Mucosa of rectum (tissue), 2 donors: Measurements from ENCODE around the gene AADAC.
"Not testable (repeated sequence)": the region's sequence is repeated elsewhere in the genome, so short reads cannot be mapped to it uniquely, and the experiment has no call there.

Experiments
- H3K27ac ChIP-seq, 2 donors: one replicate each; pipeline ENCODE4 v1.7.0; 2013; ENCODE audit warnings: inconsistent platforms in 2 of 2, low read depth in 2 of 2, low read length in 2 of 2
- H3K27me3 ChIP-seq, 2 donors: one replicate each; pipeline ENCODE4 v1.7.0; 2013; ENCODE audit warnings: low read length in 2 of 2; ENCODE audit not compliant: control insufficient read depth in 2 of 2, insufficient read depth in 2 of 2
- H3K36me3 ChIP-seq, 2 donors: one replicate each; pipeline ENCODE4 v1.7.0; 2013; ENCODE audit warnings: low read length in 2 of 2; ENCODE audit not compliant: control insufficient read depth in 2 of 2, insufficient read depth in 2 of 2
- H3K4me1 ChIP-seq, 2 donors: one replicate each; pipeline ENCODE4 v1.7.0; 2013; ENCODE audit warnings: low read length in 2 of 2, mild to moderate bottlenecking in 1 of 2; ENCODE audit not compliant: control insufficient read depth in 2 of 2, insufficient read depth in 2 of 2
- H3K4me3 ChIP-seq, 2 donors: one replicate each; pipeline ENCODE4 v1.7.0; 2013; ENCODE audit warnings: low read length in 2 of 2
- H3K9ac ChIP-seq, 2 donors: one replicate each; pipeline ENCODE4 v1.7.0; 2013; ENCODE audit warnings: low read length in 2 of 2, low read depth in 1 of 2, mild to moderate bottlenecking in 1 of 2
- H3K9me3 ChIP-seq, 2 donors: one replicate each; pipeline ENCODE4 v1.7.0; 2013; ENCODE audit warnings: low read length in 2 of 2; ENCODE audit not compliant: control insufficient read depth in 2 of 2
- donor health status: healthy.
- donor health status: Normal muscosa, but diverticular disease.

The AADAC gene

DNA sequence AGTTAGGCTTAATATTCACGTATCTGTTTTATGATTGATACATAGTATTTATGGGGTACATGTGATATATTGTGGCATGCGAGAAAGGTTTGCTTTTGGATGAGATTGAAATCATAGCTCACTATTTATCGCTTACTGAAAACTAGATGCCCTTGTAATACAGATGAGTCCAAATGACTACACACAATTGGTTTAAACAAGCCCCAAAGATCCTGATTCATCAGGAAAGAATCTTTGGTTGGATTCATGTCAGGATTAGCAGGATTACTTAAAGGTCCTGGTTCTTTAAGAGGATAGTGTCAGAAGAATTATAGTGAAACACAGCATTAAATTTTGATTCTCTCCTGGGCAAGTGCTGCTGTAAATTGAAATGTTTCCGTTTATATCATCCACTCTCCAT lies 18.6 kb upstream of the AADAC start:
- H3K27me3 ChIP-seq = no peaks in the 10 kb centered on the region
- H3K36me3 ChIP-seq = no peaks in the 10 kb centered on the region
- no peak overlapping the region for H3K27ac ChIP-seq
- no peak overlapping the region for H3K9ac ChIP-seq
- H3K9me3 ChIP-seq = no peaks in the 10 kb centered on the region
- H3K4me1 ChIP-seq = no peaks in the 10 kb centered on the region
- H3K4me3 ChIP-seq = no peak overlapping the region

DNA sequence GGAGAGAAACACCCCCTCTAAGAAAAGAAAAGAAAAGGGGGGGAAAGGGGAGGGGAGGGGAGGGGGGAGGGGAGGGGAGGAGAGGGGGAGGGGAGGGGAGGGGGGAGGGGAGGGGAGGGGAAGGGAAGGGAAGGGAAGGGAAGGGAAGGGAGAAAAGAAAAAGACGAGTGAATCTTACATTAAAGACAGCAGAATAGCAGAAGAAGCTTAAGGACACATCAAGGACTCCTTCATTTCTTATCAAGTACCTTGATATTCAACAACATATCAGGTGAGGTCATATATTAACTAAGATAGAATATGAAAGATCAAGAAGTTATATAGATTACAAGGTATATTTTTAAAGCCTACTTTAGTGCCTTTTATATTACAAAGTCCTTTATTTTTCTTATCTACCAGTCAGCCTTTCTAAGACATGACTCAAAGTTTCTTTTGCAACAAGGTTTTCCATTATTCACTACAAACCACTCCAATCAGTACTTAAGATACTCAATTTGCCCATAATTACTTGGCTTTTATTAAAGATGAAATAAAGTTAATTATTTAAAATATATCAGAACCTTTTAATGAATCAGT lies 17.7 kb upstream of the AADAC start:
- no peaks in the 10 kb centered on the region for H3K36me3 ChIP-seq
- no peak overlapping the region for H3K4me3 ChIP-seq
- H3K9me3 ChIP-seq = no peaks in the 10 kb centered on the region
- H3K4me1 ChIP-seq = no peaks in the 10 kb centered on the region
- H3K27me3 ChIP-seq = no peaks in the 10 kb centered on the region
- no peak overlapping the region for H3K27ac ChIP-seq
- no peak overlapping the region for H3K9ac ChIP-seq

DNA sequence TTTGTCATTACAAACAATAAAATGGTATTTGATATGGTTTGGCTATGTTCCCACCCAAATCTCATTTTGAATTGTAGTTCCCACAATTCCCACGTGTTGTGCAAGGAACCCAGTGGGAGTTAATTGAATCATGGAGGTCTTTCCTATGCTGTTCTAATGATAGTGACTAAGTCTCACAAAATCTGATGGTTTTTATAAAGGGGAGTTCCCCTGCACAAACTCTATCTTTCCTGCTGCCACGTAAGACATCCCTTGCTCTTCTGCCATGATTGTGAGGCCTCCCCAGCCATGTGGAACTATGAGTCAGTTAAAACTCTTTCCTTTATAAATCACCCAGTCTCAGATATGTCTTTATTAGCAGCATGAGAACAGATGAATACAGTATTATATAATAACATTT lies 15.4 kb upstream of the AADAC start:
- H3K36me3 ChIP-seq = no peaks in the 10 kb centered on the region
- H3K9ac ChIP-seq = no peak overlapping the region
- H3K27me3 ChIP-seq = no peaks in the 10 kb centered on the region
- H3K4me1 ChIP-seq = no peaks in the 10 kb centered on the region
- no peak overlapping the region for H3K27ac ChIP-seq
- no peak overlapping the region for H3K4me3 ChIP-seq
- H3K9me3 ChIP-seq = no peaks in the 10 kb centered on the region

DNA sequence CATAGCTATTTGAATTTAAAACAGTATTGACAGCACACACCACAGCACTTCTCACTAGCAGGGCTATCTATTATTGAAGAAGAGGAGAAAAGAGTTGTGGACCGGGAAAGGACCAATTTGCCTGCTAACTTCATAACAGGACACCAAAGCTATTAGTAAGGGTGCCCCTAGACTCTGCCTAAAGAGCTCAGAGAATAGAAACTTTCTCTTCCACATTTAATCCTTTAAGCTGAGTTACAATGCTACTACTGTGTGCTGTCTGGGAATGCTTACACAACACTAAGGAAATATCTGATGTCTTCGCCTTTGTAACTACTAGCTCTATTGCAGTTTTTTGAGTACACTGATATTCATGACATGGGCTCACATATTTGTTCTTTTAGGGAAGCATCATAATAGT lies 13.5 kb upstream of the AADAC start:
- Histone ChIP-seq H3K36me3 (no peaks in the 10 kb centered on the region), H3K27ac (no peak overlapping the region), H3K4me1 (no peaks in the 10 kb centered on the region)

DNA sequence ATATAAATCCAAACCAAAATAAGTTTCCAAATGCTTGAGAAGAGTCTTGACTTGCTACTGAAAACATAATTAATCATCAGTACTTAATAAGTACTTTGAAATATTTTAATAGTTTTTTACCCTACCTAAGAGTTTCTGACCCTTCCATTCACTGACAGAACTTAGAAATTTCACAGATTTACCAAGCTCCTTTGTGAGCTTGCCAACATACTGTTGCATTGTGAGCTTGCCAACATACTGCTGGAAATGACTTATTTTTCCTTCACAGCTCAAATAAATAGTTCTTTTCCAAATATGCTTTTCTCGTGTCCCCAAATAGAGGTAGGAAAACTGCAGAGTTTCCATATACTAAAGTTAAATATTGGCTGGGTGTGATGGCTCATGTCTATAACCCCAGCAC lies 9.6 kb upstream of the AADAC start:
- H3K9me3 ChIP-seq = no peaks in the 10 kb centered on the region
- no peaks in the 10 kb centered on the region for H3K36me3 ChIP-seq
- no peak overlapping the region for H3K4me3 ChIP-seq
- no peak overlapping the region for H3K9ac ChIP-seq
- H3K27ac ChIP-seq = no peak overlapping the region
- no peaks in the 10 kb centered on the region for H3K4me1 ChIP-seq
- H3K27me3 ChIP-seq = no peaks in the 10 kb centered on the region

More for the DNA sequence above, 13.5 kb upstream of the AADAC start:
- Histone ChIP-seq H3K4me3 (no peak overlapping the region), H3K27me3 (no peaks in the 10 kb centered on the region), H3K9ac (no peak overlapping the region), H3K9me3 (no peaks in the 10 kb centered on the region)

DNA sequence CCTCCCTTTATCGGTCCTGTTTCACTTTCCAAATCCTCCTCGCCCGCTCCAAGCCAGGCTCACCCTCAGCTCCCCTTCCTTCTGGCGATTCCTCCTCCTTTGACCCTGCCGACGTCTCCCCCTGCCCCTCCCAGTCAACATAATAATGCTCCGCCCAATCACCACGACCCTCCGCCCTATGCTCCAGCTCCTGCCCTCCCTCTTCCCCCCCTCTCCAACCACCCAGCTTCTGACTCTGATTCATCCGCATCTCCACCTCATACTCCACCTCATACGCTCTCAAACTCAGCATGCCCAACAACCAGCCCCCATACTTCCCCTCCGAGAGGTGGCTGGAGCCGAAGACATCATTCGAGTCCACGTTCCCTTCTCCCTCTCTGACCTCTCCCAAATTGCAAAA lies 7.1 kb upstream of the AADAC start:
- Histone ChIP-seq H3K4me3 (no peak overlapping the region), H3K4me1 (no peaks in the 10 kb centered on the region), H3K9me3 (no peaks in the 10 kb centered on the region), H3K36me3 (no peaks in the 10 kb centered on the region), H3K9ac (no peak overlapping the region), H3K27me3 (no peaks in the 10 kb centered on the region), H3K27ac (no peak overlapping the region)

DNA sequence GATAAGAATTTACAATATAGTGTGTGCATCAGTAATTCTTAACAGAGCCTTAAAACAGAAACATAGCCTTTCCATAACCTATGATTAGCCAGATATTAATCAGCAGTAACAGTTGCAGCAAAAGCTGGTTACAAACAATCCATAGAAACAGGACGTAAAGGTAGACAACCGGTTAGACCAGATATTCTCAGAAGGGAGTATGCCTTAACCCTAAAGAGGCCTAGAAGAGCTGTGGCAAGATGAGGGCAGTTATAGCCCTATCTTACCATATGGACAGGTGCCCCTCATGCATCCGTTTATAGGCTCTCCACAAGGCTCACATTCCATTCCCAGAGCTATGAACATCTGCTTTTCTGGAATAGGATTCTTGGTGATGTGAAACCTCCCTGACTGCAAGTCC lies 5.0 kb upstream of the AADAC start:
- H3K36me3 ChIP-seq, H3K27ac ChIP-seq, H3K9me3 ChIP-seq, H3K27me3 ChIP-seq, H3K4me1 ChIP-seq, H3K9ac ChIP-seq, H3K4me3 ChIP-seq: not testable (repeated sequence)

DNA sequence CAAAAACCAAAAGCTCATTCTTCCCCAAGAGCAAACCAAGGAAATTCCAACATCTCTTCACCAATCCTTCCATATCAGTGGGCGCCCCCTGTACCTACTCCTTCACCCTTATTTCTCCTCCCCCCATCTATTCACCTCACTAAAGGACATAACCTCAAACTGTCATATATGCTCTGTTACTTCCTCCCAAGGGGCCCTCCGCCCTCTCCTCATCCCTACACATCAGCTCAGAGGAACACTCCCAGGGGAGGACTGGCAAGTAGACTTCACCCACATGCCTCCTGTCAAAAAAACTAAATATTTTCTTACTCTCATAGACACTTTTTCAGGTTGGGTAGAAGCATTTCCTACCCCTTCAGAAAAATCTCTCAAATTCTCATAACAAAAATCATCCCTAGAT lies 2.4 kb upstream of the AADAC start:
- Histone ChIP-seq H3K36me3 (no peaks in the 10 kb centered on the region), H3K27me3 (no peaks in the 10 kb centered on the region), H3K4me1 (peaks cover 3 to 6% of the 10 kb centered on the region in 2 donors), H3K9ac (no peak overlapping the region), H3K27ac (no peak overlapping the region), H3K4me3 (no peak overlapping the region), H3K9me3 (no peaks in the 10 kb centered on the region)

DNA sequence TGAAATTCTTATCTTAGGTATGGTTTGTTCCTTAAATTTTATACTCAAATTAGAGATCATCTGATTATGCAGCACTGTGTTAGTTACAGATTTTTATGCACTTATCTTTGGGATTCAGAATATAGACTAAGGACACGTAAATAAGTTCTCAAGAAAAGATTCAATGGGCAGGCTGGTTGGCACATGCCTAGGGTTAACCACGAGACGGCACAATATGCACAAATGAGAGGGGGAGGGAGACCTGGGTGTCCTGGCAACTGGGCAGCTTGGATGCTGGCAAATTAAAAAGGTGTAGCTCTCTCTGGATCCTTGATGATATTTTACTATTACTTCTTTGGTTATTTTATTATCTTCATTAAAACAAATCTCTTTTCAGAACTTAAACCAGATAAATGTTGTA lies 672 bp downstream of the AADAC start:
- peaks cover 3 to 6% of the 10 kb centered on the region in 2 donors for H3K4me1 ChIP-seq
- H3K27me3 ChIP-seq = no peaks in the 10 kb centered on the region
- H3K4me3 ChIP-seq = no peak overlapping the region
- H3K27ac ChIP-seq = no peak overlapping the region
- H3K9me3 ChIP-seq = no peaks in the 10 kb centered on the region
- no peak overlapping the region for H3K9ac ChIP-seq
- H3K36me3 ChIP-seq = no peaks in the 10 kb centered on the region

DNA sequence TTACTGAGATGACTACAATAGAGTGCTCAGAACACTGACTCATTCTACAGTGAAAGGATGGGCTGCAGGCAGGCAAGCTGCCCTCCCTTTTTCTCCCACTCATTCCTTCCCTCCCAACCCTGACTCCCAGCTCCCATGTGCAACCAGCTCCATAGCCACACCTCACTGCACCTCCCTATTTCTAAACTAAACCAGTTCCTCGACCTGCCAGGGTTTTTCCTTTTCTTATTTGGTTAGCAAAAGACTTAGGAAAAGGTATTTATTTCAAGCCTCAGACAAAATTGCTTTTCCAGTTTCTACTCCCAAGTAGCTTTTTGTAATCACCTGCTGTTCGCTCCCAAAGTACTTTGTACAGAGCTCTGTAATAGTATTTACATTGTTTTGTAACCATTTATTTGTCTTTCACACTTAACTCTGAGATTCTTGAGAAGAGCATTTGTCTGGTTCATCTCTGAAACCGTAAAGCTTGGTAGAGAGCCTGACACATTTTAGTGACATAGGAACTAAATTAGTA lies 2.2 kb downstream of the AADAC start:
- H3K9ac ChIP-seq = no peak overlapping the region
- no peaks in the 10 kb centered on the region for H3K36me3 ChIP-seq
- H3K4me1 ChIP-seq = peaks cover 3 to 6% of the 10 kb centered on the region in 2 donors
- no peak overlapping the region for H3K27ac ChIP-seq
- no peaks in the 10 kb centered on the region for H3K9me3 ChIP-seq
- H3K27me3 ChIP-seq = no peaks in the 10 kb centered on the region
- H3K4me3 ChIP-seq = no peak overlapping the region

DNA sequence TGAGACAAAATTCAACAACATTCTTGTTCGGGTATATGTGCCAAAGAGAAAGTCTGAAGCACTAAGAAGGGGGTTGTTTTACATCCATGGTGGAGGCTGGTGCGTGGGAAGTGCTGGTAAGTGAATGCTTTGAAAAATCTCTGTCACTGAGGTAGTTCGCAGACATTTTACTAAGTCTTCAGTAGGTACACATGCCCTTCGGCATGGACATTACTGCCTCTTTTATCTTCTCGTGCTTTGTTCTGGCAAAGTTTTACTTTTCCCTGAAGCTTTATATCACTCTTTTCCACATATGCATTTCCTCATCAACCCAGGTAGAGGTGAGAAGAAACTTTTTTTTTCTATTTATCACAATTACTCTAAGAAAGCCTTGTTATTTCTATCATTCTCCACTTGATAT lies 3.6 kb downstream of the AADAC start:
- Histone ChIP-seq H3K36me3 (no peaks in the 10 kb centered on the region), H3K4me3 (no peak overlapping the region), H3K27me3 (no peaks in the 10 kb centered on the region), H3K9ac (no peak overlapping the region), H3K4me1 (peaks cover 3 to 6% of the 10 kb centered on the region in 2 donors), H3K9me3 (no peaks in the 10 kb centered on the region), H3K27ac (no peak overlapping the region)
